GM12878 (cell line): ENCODE data around the gene PHKB. TPM values are rescaled to one million over a fixed set of nuclear protein-coding genes. Genes with fewer than 3 reads are reported as not detected.
A peak's percentile ranks its signal among the peaks of the same experiment; 100 is the strongest.

Source experiments
- ATAC-seq: fragments of 200-7000 bp; cut with Tn5 transposase; 3 replicates; pipeline ENCODE4 v1.9.1; 2020; ENCODE audit warnings: mild to moderate bottlenecking, moderate library complexity
- BruUV-seq: library from RNA; stranded (reverse); fragments of 400-500 nt; replicated peaks from 2 replicates; lab custom pipeline; 2021; lab: Mats Ljungman, UMichigan
- CTCF ChIA-PET: fragments of 300-600 bp; sonication (Branson Sonifier 250); formaldehyde crosslinking; extraction: SDS; loops from one replicate; lab custom pipeline; 2021; ENCODE audit warnings: inconsistent platforms; lab: Yijun Ruan, JAX
- POLR2A ChIA-PET: fragments of 350-600 bp; formaldehyde crosslinking; extraction: SDS; loops from one replicate; lab custom pipeline; 2021; ENCODE audit warnings: inconsistent platforms; lab: Charles Lee
- RAD21 ChIA-PET: fragments of 300-600 bp; sonication (Branson Sonifier 250); formaldehyde crosslinking; loops from one replicate; lab custom pipeline; 2023; ENCODE audit warnings: antibody characterized with exemption; ENCODE audit not compliant: unreplicated experiment; lab: Charles Lee
- SMC1A ChIA-PET: fragments of 300-600 bp; sonication (Branson Sonifier 250); formaldehyde crosslinking; loops from one replicate; lab custom pipeline; 2023; ENCODE audit not compliant: unreplicated experiment, uncharacterized antibody; lab: Charles Lee
- DNase-seq: peaks from one replicate; pipeline ENCODE4 v3.0.0-alpha.2; 2011; ENCODE audit warnings: low read depth, low spot score
- FAIRE-seq: peaks from 3 replicates; lab custom pipeline; 2011; peaks lifted over from hg19 to GRCh38; lab: Jason Lieb, UNC
- H2AFZ ChIP-seq: 2 replicates; pipeline ENCODE4 v1.6.0; 2011; ENCODE audit warnings: low read depth, low read length, control low read depth; ENCODE audit not compliant: control insufficient read depth
- H3K27ac ChIP-seq: 2 replicates; pipeline ENCODE4 v1.5.1; 2011; ENCODE audit warnings: control low read depth; ENCODE audit not compliant: control insufficient read depth, insufficient read depth
- H3K27me3 ChIP-seq, 2 experiments: replicated peaks in 1 of 2; 2 replicates each; pipeline versions ENCODE4 v1.6.0 to v1.6.1; 2011; ENCODE audit warnings: low read length in 1 of 2; ENCODE audit not compliant: control insufficient read depth in 2 of 2, insufficient read depth in 2 of 2
- H3K36me3 ChIP-seq, 2 experiments: 2 replicates each; pipeline ENCODE4 v1.5.1; 2011; ENCODE audit warnings: low read length in 1 of 2; ENCODE audit not compliant: control insufficient read depth in 2 of 2, insufficient read depth in 2 of 2
- H3K4me1 ChIP-seq: 2 replicates; pipeline ENCODE4 v1.6.1; 2011; ENCODE audit warnings: mild to moderate bottlenecking, low read length, moderate library complexity, mixed read lengths; ENCODE audit not compliant: control insufficient read depth, insufficient read depth
- H3K4me2 ChIP-seq: 2 replicates; pipeline ENCODE4 v1.6.0; 2011; ENCODE audit warnings: control low read depth; ENCODE audit not compliant: control insufficient read depth, insufficient read depth
- H3K4me3 ChIP-seq: fragments of 200-600 bp; sonication (generic); 2 replicates; pipeline ENCODE4 v1.5.1; 2016
- H3K79me2 ChIP-seq: 2 replicates; pipeline ENCODE4 v1.6.0; 2011; ENCODE audit warnings: low read length; ENCODE audit not compliant: control insufficient read depth, insufficient read depth
- H3K9ac ChIP-seq: 2 replicates; pipeline ENCODE4 v1.8.0; 2011; ENCODE audit warnings: low read length, control low read depth, mixed read lengths; ENCODE audit not compliant: control insufficient read depth, insufficient read depth
- H3K9me3 ChIP-seq: replicated peaks from 3 replicates; pipeline ENCODE4 v1.5.1; 2011; ENCODE audit warnings: mild to moderate bottlenecking, low read length; ENCODE audit not compliant: control insufficient read depth, insufficient read depth
- H4K20me1 ChIP-seq: 2 replicates; pipeline ENCODE4 v1.6.0; 2011; ENCODE audit not compliant: control insufficient read depth, insufficient read depth
- CHD2 ChIP-seq: IDR thresholded peaks from 2 replicates; pipeline ENCODE4 v1.6.1; 2011; ENCODE audit warnings: low read depth, low read length, improper control_type of control experiment, borderline replicate concordance
- KDM1A ChIP-seq: fragments of 200-600 bp; sonication (generic); IDR thresholded peaks from 2 replicates; pipeline ENCODE4 v1.6.1; 2016; ENCODE audit warnings: borderline replicate concordance
- MYB ChIP-seq: fragments of 150-350 bp; IDR thresholded peaks from 2 replicates; pipeline ENCODE4 v1.6.1; 2014; ENCODE audit warnings: mild to moderate bottlenecking, low read depth, low read length, borderline replicate concordance
- MYC ChIP-seq: IDR thresholded peaks from 2 replicates; pipeline ENCODE4 v1.6.1; 2011; ENCODE audit warnings: mild to moderate bottlenecking, low read length, moderate library complexity, inconsistent platforms; ENCODE audit not compliant: insufficient read depth, insufficient replicate concordance, insufficient read length, severe bottlenecking
- POLR2AphosphoS2 ChIP-seq: IDR thresholded peaks from 2 replicates; pipeline ENCODE4 v1.6.1; 2011; ENCODE audit warnings: low read depth, mild to moderate bottlenecking, low read length, improper control_type of control experiment, moderate library complexity
- TARDBP ChIP-seq: IDR thresholded peaks from 2 replicates; pipeline ENCODE4 v1.6.1; 2016; ENCODE audit warnings: borderline replicate concordance
- TCF3 ChIP-seq: IDR thresholded peaks from 2 replicates; pipeline ENCODE4 v1.6.1; 2012; ENCODE audit warnings: low read depth, mild to moderate bottlenecking, low read length, borderline replicate concordance; ENCODE audit not compliant: insufficient read depth
- ZNF622 ChIP-seq: fragments of 450-650 bp; IDR thresholded peaks from 2 replicates; pipeline ENCODE4 v1.6.1; 2017; ENCODE audit warnings: mild to moderate bottlenecking, inconsistent platforms
- WGBS: methylation state at CpG from one replicate; pipeline ENCODE4 v1.1.6; 2016; ENCODE audit warnings: low lambda C conversion rate; ENCODE audit not compliant: insufficient replicate concordance, insufficient coverage; ENCODE audit errors: missing lambda C conversion rate; 5-methylcytosine and 5-hydroxymethylcytosine counted together
- in situ Hi-C: fragments of 300-500 bp; cut with MboI; formaldehyde crosslinking; loops from 9 replicates; pipeline ENCODE4 v1.14.3; 2018; ENCODE audit warnings: mixed read lengths
- intact Hi-C: fragments of 100-400 bp; cut with micrococcal nuclease; formaldehyde crosslinking; loops from one replicate; pipeline ENCODE4 v1.14.2; 2022; ENCODE audit not compliant: unreplicated experiment
- polyA plus RNA-seq, 11 experiments: library from polyadenylated mRNA; depleted of rRNA in 4 of 11; unstranded in 6 of 11; stranded (reverse) in 5 of 11; fragments of >200 nt; fragmentation: Nextera tagmentation in 4 of 11; fragmentation: Illumina TruSeq in 1 of 11; extraction: Ambion mirVana in 4 of 11; extraction: Trizol in 1 of 11; gene quantifications; 1 replicate in 1 of 11; 2 replicates in 10 of 11; pipeline versions ENCODE4 v1.2.1 to v1.2.3, GENCODE V29; 2011 to 2016; ENCODE audit warnings: inconsistent platforms in 2 of 11, missing spikeins in 2 of 11, low read depth in 1 of 11
- total RNA-seq, 4 experiments: library from RNA; depleted of rRNA in 3 of 4; stranded (reverse); fragments of >200 nt in 3 of 4; fragmentation: Illumina TruSeq in 1 of 4; extraction: Trizol in 1 of 4; gene quantifications; 2 replicates each; pipeline versions ENCODE4 v1.2.1 to v1.2.3, GENCODE V29; 2013 to 2021
- TF ChIP-seq, protein P1 (sequence below): fragments of 150-350 bp; IDR thresholded peaks from 2 replicates; pipeline ENCODE4 v1.6.1; 2016; ENCODE audit warnings: low read depth, low read length
- TF ChIP-seq, protein P2 (sequence below): IDR thresholded peaks from 2 replicates; pipeline ENCODE4 v1.6.1; 2011; ENCODE audit warnings: borderline replicate concordance, low read depth, mild to moderate bottlenecking, moderate library complexity, mixed read lengths, low read length; ENCODE audit not compliant: insufficient read depth; ENCODE audit errors: extremely low read length
- TF ChIP-seq, protein P3 (sequence below): fragments of 450-650 bp; IDR thresholded peaks from 2 replicates; pipeline ENCODE4 v1.6.1; 2017; ENCODE audit warnings: mild to moderate bottlenecking, moderate library complexity

Gene PHKB
- total and polyA plus RNA-seq, 10 of the 15 experiments (the other 5 are each of a cell fraction or from before 2014, with no cell fraction given) = 14.2 to 65.6 (median 37.0) TPM

DNA sequence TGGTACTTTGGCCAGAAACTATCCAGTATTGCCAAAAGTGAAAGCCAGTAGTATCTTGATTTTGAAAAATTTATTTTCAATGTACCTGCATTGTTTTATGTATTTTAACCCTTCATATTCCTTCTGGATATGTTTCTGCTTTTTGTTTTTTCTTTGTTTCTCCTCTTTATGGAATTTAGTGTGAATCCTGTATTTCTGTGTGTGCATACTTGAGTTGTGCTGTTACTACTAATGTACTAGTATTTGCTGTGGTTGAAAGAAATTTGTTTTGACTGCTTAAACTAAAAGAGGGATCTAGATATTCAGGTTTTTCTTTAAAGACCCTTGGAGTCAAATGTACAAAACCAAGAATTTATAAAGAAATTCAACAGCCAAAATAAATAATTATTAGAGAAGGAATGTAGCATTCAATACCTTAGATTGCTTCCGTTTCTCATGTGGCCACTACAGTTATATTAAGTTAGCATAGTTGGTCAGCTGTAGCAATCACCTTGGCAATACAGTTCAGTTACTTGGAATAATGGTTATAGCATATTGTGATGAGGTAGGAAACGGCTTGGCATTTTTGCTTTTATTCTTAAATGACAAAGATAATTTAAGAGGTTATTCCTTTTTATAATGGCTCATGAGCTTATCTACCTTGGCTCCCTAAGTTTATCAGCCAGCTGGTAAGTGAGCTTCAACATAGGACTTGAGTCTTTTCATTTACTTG, 4.9 kb downstream of the PHKB start:
- no TSS peak for BruUV-seq
- H4K20me1 ChIP-seq = no peaks in the 10 kb centered on the region
- intact Hi-C loops (loop anchor here (1.0 to 10.0 kb wide), 3 partner anchors 27 to 151 kb away; no protein-coding TSS in a partner anchor), in situ Hi-C loops (no loop called here)
- SMC1A ChIA-PET = interaction anchor here (0.8 to 14.7 kb wide), 11 partner anchors 8 to 492 kb away, joined by 3 to 254 read pairs (median 5); partner anchors contain the start of gene DNAJA2
- no peak overlapping the region; the same call in 1 of the 2 replicates for H3K27ac ChIP-seq
- H3K79me2 ChIP-seq = peaks cover 63% of the 10 kb centered on the region
- peaks cover 0 to 7% of the 10 kb centered on the region in 2 experiments; a peak in 3 of 4 replicates for H3K36me3 ChIP-seq
- H3K4me2 ChIP-seq = peak overlapping the region; percentile 78
- no peaks in the 10 kb centered on the region for H3K27me3 ChIP-seq
- H2AFZ ChIP-seq = no peak overlapping the region
- peaks cover 6% of the 10 kb centered on the region; the same call in 1 of the 2 replicates for H3K4me1 ChIP-seq
- CTCF ChIA-PET = interaction anchor here (0.7 to 7.9 kb wide), 5 partner anchors 10 to 66 kb away, joined by 3 to 60 read pairs (median 9); no protein-coding TSS in a partner anchor
- ATAC-seq (no peak), DNase-seq (no peak), FAIRE-seq (no peak)
- 68% methylated on average over 2 of the region's 2 CpGs for WGBS
- H3K9me3 ChIP-seq = no peaks in the 10 kb centered on the region
- H3K4me3 ChIP-seq = peak overlapping the region; percentile 85
- H3K9ac ChIP-seq = no peak overlapping the region
- POLR2A ChIA-PET = interaction anchor here (1.0 to 3.2 kb wide), 4 partner anchors 8 to 27 kb away, joined by 3 to 13 read pairs (median 9); no protein-coding TSS in a partner anchor
- RAD21 ChIA-PET = interaction anchor here (1.0 to 19.6 kb wide), 8 partner anchors 9 to 322 kb away, joined by 3 to 238 read pairs (median 10); partner anchors contain the start of gene NETO2
- TF ChIP-seq MYC (no peak), ZNF622 (no peak), KDM1A (no peak), MYB (no peak), TARDBP (no peak), CHD2 (no peak), TCF3 (no peak), POLR2AphosphoS2 (no peak)
- TF ChIP-seq, protein P1, sequence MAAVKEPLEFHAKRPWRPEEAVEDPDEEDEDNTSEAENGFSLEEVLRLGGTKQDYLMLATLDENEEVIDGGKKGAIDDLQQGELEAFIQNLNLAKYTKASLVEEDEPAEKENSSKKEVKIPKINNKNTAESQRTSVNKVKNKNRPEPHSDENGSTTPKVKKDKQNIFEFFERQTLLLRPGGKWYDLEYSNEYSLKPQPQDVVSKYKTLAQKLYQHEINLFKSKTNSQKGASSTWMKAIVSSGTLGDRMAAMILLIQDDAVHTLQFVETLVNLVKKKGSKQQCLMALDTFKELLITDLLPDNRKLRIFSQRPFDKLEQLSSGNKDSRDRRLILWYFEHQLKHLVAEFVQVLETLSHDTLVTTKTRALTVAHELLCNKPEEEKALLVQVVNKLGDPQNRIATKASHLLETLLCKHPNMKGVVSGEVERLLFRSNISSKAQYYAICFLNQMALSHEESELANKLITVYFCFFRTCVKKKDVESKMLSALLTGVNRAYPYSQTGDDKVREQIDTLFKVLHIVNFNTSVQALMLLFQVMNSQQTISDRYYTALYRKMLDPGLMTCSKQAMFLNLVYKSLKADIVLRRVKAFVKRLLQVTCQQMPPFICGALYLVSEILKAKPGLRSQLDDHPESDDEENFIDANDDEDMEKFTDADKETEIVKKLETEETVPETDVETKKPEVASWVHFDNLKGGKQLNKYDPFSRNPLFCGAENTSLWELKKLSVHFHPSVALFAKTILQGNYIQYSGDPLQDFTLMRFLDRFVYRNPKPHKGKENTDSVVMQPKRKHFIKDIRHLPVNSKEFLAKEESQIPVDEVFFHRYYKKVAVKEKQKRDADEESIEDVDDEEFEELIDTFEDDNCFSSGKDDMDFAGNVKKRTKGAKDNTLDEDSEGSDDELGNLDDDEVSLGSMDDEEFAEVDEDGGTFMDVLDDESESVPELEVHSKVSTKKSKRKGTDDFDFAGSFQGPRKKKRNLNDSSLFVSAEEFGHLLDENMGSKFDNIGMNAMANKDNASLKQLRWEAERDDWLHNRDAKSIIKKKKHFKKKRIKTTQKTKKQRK = no peak
- TF ChIP-seq, protein P2, sequence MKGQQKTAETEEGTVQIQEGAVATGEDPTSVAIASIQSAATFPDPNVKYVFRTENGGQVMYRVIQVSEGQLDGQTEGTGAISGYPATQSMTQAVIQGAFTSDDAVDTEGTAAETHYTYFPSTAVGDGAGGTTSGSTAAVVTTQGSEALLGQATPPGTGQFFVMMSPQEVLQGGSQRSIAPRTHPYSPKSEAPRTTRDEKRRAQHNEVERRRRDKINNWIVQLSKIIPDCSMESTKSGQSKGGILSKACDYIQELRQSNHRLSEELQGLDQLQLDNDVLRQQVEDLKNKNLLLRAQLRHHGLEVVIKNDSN = no peak
- TF ChIP-seq, protein P3, sequence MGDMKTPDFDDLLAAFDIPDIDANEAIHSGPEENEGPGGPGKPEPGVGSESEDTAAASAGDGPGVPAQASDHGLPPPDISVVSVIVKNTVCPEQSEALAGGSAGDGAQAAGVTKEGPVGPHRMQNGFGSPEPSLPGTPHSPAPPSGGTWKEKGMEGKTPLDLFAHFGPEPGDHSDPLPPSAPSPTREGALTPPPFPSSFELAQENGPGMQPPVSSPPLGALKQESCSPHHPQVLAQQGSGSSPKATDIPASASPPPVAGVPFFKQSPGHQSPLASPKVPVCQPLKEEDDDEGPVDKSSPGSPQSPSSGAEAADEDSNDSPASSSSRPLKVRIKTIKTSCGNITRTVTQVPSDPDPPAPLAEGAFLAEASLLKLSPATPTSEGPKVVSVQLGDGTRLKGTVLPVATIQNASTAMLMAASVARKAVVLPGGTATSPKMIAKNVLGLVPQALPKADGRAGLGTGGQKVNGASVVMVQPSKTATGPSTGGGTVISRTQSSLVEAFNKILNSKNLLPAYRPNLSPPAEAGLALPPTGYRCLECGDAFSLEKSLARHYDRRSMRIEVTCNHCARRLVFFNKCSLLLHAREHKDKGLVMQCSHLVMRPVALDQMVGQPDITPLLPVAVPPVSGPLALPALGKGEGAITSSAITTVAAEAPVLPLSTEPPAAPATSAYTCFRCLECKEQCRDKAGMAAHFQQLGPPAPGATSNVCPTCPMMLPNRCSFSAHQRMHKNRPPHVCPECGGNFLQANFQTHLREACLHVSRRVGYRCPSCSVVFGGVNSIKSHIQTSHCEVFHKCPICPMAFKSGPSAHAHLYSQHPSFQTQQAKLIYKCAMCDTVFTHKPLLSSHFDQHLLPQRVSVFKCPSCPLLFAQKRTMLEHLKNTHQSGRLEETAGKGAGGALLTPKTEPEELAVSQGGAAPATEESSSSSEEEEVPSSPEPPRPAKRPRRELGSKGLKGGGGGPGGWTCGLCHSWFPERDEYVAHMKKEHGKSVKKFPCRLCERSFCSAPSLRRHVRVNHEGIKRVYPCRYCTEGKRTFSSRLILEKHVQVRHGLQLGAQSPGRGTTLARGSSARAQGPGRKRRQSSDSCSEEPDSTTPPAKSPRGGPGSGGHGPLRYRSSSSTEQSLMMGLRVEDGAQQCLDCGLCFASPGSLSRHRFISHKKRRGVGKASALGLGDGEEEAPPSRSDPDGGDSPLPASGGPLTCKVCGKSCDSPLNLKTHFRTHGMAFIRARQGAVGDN = no peak
